Kidney (tissue), 14 donors: ENCODE data around the gene PCDH9. TPM values are rescaled to one million over a fixed set of nuclear protein-coding genes. Genes with fewer than 3 reads are reported as not detected.

Source experiments
- DNase-seq, 5 donors: peaks; one replicate each; pipeline ENCODE4 v3.0.0-alpha.2; 2013 to 2020
- FAIRE-seq: peaks from 2 replicates; lab custom pipeline; 2012; peaks lifted over from hg19 to GRCh38; lab: Jason Lieb, UNC
- H3K27ac ChIP-seq, 2 donors: one replicate each; pipeline ENCODE4 v1.7.0; 2013; ENCODE audit warnings: low read depth in 2 of 2, low read length in 2 of 2, inconsistent platforms in 1 of 2
- H3K27me3 ChIP-seq: one replicate; pipeline ENCODE4 v1.7.1; 2013; ENCODE audit warnings: low read length, inconsistent platforms; ENCODE audit not compliant: control insufficient read depth, insufficient read depth
- H3K36me3 ChIP-seq, 3 donors: one replicate each; pipeline versions ENCODE4 v1.7.0 to v1.7.1; 2013; ENCODE audit warnings: low read length in 3 of 3, control low read depth in 1 of 3, inconsistent platforms in 1 of 3; ENCODE audit not compliant: insufficient read depth in 3 of 3, control insufficient read depth in 2 of 3
- H3K4me1 ChIP-seq, 3 donors: one replicate each; pipeline versions ENCODE4 v1.7.0 to v1.7.1; 2013; ENCODE audit warnings: low read length in 3 of 3, inconsistent platforms in 1 of 3, low read depth in 1 of 3; ENCODE audit not compliant: control insufficient read depth in 2 of 3, insufficient read depth in 2 of 3
- H3K4me3 ChIP-seq, 3 donors: one replicate each; pipeline versions ENCODE4 v1.7.0 to v1.8.1; 2013; ENCODE audit warnings: low read length in 3 of 3, control low read depth in 1 of 3, inconsistent platforms in 1 of 3
- H3K9ac ChIP-seq, 3 donors: one replicate each; pipeline versions ENCODE4 v1.7.0 to v1.7.1; 2013; ENCODE audit warnings: low read length in 3 of 3, control low read depth in 1 of 3, inconsistent platforms in 1 of 3
- H3K9me3 ChIP-seq, 3 donors: one replicate each; pipeline versions ENCODE4 v1.7.0 to v1.7.1; 2013; ENCODE audit warnings: low read length in 3 of 3, control low read depth in 1 of 3, inconsistent platforms in 1 of 3; ENCODE audit not compliant: control insufficient read depth in 2 of 3, insufficient read depth in 1 of 3
- intact Hi-C: fragments of 100-400 bp; cut with DNase I; formaldehyde crosslinking; loops from one replicate; pipeline ENCODE4 v1.11.1; 2022
- polyA plus RNA-seq: library from polyadenylated mRNA; stranded (reverse); fragments of 350-450 nt; fragmentation: Illumina TruSeq; extraction: RNeasy Lipid Tissue Mini Kit (QIAGEN cat#74804); gene quantifications from one replicate; pipeline ENCODE4 v1.2.3, GENCODE V29; 2014; ENCODE audit warnings: low read depth, low replicate concordance; ENCODE audit not compliant: insufficient read depth
- total RNA-seq: library from RNA; stranded (reverse); fragmentation: NEBNext Ultra II Directional; extraction: Animal tissue kit (Norgen Biotek cat#: 25700); gene quantifications from one replicate; pipeline ENCODE4 v1.2.1, GENCODE V29; 2021
- TF ChIP-seq, protein P1 (sequence below): IDR thresholded peaks from 3 replicates; pipeline ENCODE4 v1.5.1; 2012; ENCODE audit warnings: mild to moderate bottlenecking, moderate library complexity, borderline replicate concordance; ENCODE audit not compliant: insufficient read depth; ENCODE audit errors: extremely low read depth
- donor health status: control.
- donor health status: control.
- donor health status: control.
- donor health status: control.
- donor health status: control.
- donor health status: DM: yes; HTN: yes; CAD: no.
- donor health status: Normal renal cell carcinoma (clear cell type).

The PCDH9 gene
- total and polyA plus RNA-seq, 2 donors from 2014 or later, result 1.6 to 9.5 TPM

DNA sequence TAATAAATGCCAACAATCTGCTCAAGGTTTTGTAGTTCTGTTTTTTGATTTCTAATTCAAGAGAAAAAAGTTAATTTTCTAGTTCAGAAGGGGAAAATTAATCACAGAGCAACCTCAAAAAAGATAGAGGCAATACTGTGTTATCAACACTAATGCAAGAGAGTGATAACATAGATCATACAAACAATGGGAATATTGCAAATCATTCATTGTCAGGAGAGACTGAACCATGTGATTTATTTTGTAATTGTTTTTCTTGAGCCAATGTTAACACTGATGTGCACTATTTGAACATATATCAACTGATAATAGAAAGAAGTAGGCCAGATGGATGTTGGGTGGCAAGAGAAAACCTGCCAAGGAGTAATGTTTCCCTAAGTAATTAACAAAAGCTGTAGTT lies 19.9 kb downstream of the PCDH9 start:
- Histone ChIP-seq H3K36me3 (no peaks in the 10 kb centered on the region), H3K4me3 (no peak overlapping the region), H3K9ac (no peak overlapping the region), H3K27me3 (no peaks in the 10 kb centered on the region), H3K9me3 (no peaks in the 10 kb centered on the region), H3K27ac (no peak overlapping the region), H3K4me1 (no peaks in the 10 kb centered on the region)
- FAIRE-seq (no peak), DNase-seq (no peak)
- intact Hi-C loops, result no loop called here
- TF ChIP-seq, protein P1, sequence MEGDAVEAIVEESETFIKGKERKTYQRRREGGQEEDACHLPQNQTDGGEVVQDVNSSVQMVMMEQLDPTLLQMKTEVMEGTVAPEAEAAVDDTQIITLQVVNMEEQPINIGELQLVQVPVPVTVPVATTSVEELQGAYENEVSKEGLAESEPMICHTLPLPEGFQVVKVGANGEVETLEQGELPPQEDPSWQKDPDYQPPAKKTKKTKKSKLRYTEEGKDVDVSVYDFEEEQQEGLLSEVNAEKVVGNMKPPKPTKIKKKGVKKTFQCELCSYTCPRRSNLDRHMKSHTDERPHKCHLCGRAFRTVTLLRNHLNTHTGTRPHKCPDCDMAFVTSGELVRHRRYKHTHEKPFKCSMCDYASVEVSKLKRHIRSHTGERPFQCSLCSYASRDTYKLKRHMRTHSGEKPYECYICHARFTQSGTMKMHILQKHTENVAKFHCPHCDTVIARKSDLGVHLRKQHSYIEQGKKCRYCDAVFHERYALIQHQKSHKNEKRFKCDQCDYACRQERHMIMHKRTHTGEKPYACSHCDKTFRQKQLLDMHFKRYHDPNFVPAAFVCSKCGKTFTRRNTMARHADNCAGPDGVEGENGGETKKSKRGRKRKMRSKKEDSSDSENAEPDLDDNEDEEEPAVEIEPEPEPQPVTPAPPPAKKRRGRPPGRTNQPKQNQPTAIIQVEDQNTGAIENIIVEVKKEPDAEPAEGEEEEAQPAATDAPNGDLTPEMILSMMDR, result no peak

DNA sequence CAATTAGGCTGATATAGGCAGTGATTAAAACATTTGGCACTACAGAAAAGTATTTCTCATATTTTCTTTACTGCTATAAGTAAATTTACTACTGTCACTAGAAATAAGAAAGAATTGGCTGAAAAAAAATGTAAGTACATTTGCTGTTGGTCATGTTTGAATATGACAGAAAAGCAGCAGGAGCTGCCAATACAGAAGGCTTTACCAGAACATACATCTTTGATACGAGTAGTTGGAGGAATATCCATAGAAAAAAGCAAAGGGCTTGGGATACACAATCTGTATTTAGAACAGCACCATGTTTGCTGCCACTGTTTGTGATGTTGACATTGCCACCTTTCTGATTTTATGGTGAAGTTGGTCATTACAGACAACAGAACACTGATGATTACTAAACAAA lies 21.6 kb downstream of the PCDH9 start:
- TF ChIP-seq, protein P1, result no peak
- Histone ChIP-seq H3K4me3 (no peak overlapping the region), H3K27me3 (no peaks in the 10 kb centered on the region), H3K4me1 (no peaks in the 10 kb centered on the region), H3K9me3 (no peaks in the 10 kb centered on the region), H3K27ac (no peak overlapping the region), H3K9ac (no peak overlapping the region), H3K36me3 (no peaks in the 10 kb centered on the region)
- DNase-seq (no peak), FAIRE-seq (no peak)
- intact Hi-C loops, result no loop called here

DNA sequence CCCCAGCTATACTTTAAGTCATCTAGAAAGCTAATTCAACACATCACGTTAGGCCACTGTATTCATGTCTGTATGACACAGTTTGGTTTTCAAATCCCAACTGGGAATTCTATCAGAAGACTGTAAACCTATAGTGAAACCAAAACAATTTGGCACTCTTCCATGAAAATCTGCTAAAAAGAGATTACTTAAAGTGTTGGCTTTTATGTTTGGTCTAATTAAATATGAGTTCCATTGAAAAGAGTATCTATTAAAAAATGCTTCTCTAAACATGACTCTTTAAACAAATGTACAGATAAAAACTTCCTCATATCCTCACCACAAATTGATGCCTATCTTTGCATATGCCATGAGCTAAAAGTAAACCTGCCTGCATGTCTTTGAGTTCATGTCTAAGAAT lies 25.4 kb downstream of the PCDH9 start:
- FAIRE-seq (no peak), DNase-seq (no peak)
- Histone ChIP-seq H3K4me1 (no peaks in the 10 kb centered on the region), H3K9me3 (no peaks in the 10 kb centered on the region), H3K27me3 (no peaks in the 10 kb centered on the region), H3K9ac (no peak overlapping the region), H3K4me3 (no peak overlapping the region), H3K36me3 (no peaks in the 10 kb centered on the region), H3K27ac (no peak overlapping the region)
- intact Hi-C loops, result no loop called here
- TF ChIP-seq, protein P1, result no peak

DNA sequence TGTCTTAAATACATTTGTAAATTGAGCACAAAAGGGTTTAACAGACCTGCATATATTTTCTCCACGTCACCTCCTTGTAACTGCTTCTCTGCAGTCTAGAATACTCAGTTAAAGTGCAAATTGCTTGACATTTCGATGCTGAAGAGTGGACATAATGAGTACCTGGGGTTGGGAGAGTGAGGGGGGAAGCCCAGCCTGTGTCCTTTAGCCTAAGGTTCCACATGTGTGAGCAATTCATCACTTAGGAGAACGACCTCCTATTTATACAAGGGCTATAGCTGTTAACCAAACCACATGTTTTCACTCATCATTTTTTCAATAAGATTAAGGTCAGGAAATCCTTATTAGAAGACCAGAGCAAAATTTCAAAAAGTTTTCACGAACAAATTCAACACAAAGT lies 29.5 kb downstream of the PCDH9 start:
- Histone ChIP-seq H3K36me3 (no peaks in the 10 kb centered on the region), H3K27me3 (no peaks in the 10 kb centered on the region), H3K4me1 (no peaks in the 10 kb centered on the region), H3K27ac (no peak overlapping the region), H3K9ac (no peak overlapping the region), H3K9me3 (no peaks in the 10 kb centered on the region), H3K4me3 (no peak overlapping the region)
- FAIRE-seq, result no peak
- no peak for DNase-seq
- TF ChIP-seq, protein P1, result no peak
- intact Hi-C loops, result no loop called here
